T-helper 1 cell treated with Interleukin-12 subunit alpha and Interleukin-12 subunit beta and Interleukin-4 antibody, amounts not matched to agents 30 ng/mL and 1 ng/mL, for 36 hours (primary cell): ENCODE data around the gene RFNG. TPM values are rescaled to one million over a fixed set of nuclear protein-coding genes. Genes with fewer than 3 reads are reported as not detected.

Experiments
- intact Hi-C: fragments of 100-400 bp; cut with micrococcal nuclease; formaldehyde crosslinking; loops from one replicate; pipeline ENCODE4 v1.15.1; 2024
- total RNA-seq: library from RNA; stranded (reverse); gene quantifications from 2 replicates; pipeline ENCODE4 v1.2.3, GENCODE V29; 2022

Gene RFNG
- total RNA-seq, 1 donor from 2014 or later: 26.7 TPM

DNA sequence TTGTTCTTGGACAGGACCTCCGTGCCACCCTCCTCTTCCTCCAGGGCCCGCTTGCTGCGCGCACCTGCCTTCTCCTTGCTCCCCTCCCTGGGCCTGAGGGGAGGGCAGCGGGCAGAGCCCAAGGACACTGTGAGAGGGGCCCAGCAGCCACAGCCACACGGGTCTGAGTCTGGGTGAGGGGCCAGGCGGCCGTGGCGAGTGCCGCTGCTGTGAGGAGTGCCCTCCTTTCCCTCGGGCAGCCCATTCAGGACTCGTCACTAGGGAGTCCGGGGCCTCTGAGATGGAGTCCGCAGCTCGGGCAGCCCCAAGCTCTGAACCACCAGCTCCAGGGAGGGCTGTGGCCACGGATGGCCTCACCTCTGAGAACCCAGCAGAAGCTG lies 8.4 kb upstream of the RFNG start:
- intact Hi-C loops: no loop called here

GRCh38 chr17:82059272-82060000 lies 7.8 kb upstream of the RFNG start:
- intact Hi-C loops: no loop called here

- intact Hi-C loops: no loop called here
Measured at GRCh38 chr17:82058855-82059249, 7.2 kb upstream of the RFNG start.

GRCh38 chr17:82058230-82058854 lies 6.7 kb upstream of the RFNG start:
- intact Hi-C loops: no loop called here

- intact Hi-C loops: no loop called here
Measured at GRCh38 chr17:82056729-82057621, 5.4 kb upstream of the RFNG start.

DNA sequence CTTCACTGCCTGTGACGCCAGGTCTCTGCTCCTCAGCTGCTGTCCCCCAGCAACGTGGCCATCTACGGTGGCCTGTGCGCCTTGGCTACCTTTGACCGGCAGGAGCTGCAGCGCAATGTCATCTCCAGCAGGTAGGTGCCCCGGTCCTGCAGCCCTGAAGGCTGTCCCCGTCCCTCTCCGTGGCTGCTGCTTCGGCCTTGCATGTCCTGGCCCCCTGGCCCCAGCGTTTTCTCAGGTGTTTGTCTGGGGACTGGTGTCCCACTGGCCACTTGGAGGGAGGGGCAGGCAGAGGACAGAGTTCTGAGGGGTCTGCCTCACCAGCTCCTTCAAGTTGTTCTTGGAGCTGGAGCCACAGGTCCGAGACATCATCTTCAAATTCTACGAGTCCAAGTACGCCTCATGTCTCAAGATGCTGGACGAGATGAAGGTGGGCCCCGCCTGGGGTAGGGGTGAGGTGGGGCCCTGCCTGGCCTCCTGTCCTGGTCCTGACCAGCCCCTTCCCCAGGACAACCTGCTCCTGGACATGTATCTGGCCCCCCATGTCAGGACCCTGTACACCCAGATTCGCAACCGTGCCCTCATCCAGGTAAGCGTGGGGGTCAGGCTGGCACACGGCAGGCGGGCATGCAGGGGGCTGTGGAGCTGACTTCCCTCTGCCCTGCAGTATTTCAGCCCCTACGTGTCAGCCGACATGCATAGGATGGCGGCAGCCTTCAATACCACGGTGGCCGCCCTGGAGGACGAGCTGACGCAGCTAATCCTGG lies 4.5 kb upstream of the RFNG start:
- intact Hi-C loops: no loop called here

- intact Hi-C loops: no loop called here
Measured at GRCh38 chr17:82055023-82055964, 3.7 kb upstream of the RFNG start.

DNA sequence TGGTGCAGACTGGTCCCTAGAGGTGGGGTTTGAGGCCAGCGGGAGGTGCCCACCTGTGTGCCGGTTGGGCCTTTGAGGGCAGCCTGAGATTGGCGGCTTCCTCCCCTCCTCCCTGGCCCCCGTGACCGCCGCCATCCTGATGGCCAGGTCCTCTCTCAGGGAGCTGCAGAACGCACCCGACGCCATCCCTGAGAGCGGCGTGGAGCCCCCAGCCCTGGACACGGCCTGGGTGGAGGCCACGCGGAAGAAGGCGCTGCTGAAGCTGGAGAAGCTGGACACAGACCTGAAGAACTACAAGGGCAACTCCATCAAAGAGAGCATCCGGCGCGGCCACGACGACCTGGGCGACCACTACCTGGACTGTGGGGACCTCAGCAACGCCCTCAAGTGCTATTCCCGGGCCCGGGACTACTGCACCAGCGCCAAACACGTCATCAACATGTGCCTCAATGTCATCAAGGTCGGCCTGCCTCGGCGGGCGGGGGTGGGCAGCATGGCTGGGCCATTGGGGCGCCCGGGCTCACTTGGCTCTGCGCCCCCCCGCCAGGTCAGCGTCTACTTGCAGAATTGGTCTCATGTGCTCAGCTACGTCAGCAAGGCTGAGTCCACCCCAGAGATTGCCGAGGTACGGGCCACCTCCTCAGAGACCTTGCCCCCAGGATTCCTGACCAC lies 2.9 kb upstream of the RFNG start:
- intact Hi-C loops: loop anchor here (5.0 kb wide), 1 partner anchor 43 kb away; the partner anchor contains the start of gene FASN

GRCh38 chr17:82053556-82054263 lies 2.1 kb upstream of the RFNG start:
- intact Hi-C loops: loop anchor here (5.0 kb wide), 1 partner anchor 44 kb away; the partner anchor contains the start of gene FASN

GRCh38 chr17:82053130-82053529 lies 1.5 kb upstream of the RFNG start:
- intact Hi-C loops: loop anchor here (5.0 kb wide), 1 partner anchor 44 kb away; the partner anchor contains the start of gene FASN

- intact Hi-C loops: loop anchor here (5.0 kb wide), 1 partner anchor 45 kb away; the partner anchor contains the start of gene FASN
Measured at GRCh38 chr17:82052638-82053059, 1.0 kb upstream of the RFNG start.

- intact Hi-C loops: loop anchor here (1.0 to 5.0 kb wide), 4 partner anchors 14 to 46 kb away; partner anchors contain the start of genes DCXR, DUS1L, FASN and LRRC45
Measured at GRCh38 chr17:82050761-82051641, 610 bp downstream of the RFNG start.

DNA sequence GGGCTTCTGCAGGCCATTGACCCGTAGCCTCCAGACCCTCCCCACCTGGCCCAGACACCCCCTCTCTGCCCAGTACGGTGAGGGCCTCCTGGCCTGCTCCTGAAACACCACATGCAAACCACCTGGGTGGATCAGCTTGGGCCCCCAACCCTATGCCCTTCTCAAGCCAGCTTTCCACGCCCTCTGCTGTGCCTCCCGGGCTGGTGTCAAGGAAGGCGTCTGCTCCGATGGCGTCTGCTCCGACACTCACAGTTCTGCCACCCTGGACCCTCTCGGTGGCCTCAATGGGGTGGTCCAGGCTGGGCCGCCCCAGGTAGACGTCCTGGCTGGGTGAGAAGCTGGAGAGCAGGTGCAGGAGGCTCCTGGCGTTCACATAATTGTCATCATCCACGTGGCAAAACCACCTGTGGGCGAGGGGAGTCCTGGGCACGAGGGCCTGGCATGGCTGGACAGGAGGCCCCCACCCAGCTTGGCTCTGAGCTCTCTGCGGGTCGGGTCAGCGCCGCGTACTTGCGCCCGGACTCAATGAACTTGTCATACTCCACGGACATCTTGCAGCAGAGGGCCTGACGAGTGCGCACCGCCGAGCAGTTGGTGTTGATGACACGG lies 1.4 kb downstream of the RFNG start:
- intact Hi-C loops: loop anchor here (5.0 kb wide), 1 partner anchor 47 kb away; the partner anchor contains the start of gene FASN

DNA sequence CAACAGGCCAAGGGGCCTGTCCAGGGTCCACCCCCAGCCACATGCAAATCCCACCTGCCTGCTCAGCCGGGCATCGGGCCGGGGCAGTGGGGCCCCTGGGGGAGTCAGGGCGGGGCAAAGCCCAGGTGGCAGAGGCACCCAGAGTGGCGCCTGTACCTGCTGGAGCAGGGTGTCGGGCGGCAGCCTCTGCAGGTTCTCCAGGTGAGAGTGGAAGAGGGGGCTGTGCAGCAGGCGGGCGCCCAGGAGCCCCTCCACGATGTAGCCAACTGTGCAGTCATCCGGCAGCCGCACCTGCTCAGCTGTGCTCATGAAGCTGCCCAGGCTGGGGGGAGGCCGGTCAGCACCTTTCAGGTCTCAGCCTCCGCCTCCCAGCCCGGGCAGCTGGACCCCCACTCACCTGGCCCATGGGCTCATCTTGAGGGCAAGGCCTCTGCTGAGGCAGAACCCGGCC lies 2.1 kb downstream of the RFNG start:
- intact Hi-C loops: no loop called here

DNA sequence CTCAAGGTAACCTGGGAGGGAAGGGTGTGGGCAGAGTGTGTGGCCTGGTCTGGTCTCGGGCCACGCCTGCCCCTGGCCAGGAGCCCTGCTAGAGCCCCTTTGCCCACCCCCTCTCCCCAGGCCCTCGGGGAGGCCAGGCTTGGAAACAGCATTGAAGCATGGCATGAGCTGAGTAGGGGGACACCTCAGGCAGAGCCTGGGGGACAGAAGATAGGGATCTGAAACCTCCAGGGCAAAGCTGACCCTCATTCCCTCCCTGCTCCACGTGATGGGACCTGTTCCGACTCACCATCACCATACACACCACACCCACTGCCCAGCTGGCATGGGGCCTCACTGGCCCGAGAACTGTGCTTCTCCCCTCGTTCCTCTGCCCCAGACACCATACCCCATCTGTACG lies 2.5 kb downstream of the RFNG start:
- intact Hi-C loops: no loop called here

GRCh38 chr17:82048571-82048971 lies 3.0 kb downstream of the RFNG start:
- intact Hi-C loops: no loop called here
